K562 (cell line): ENCODE results near the gene DNAI7. TPM values are rescaled to one million over a fixed set of nuclear protein-coding genes. Genes with fewer than 3 reads are reported as not detected.

ENCODE experiments used
- ATAC-seq: fragments of 200-7000 bp; cut with Tn5 transposase; 3 replicates; pipeline ENCODE4 v1.9.1; 2020; ENCODE audit warnings: moderate library complexity
- Bru-seq: library from RNA; stranded (reverse); fragments of 400-500 nt; gene quantifications from one replicate; lab custom pipeline; 2021; lab: Mats Ljungman, UMichigan
- BruChase-seq, 2 experiments: library from RNA; stranded (reverse); fragments of 400-500 nt; gene quantifications; one replicate each; lab custom pipeline; 2021; lab: Mats Ljungman, UMichigan
- BruUV-seq: library from RNA; stranded (reverse); fragments of 400-500 nt; replicated peaks from 2 replicates; lab custom pipeline; 2021; lab: Mats Ljungman, UMichigan
- CTCF ChIA-PET: fragments of 300-600 bp; formaldehyde crosslinking; extraction: SDS; loops from one replicate; lab custom pipeline; 2021; ENCODE audit warnings: low intra/inter-chr PET ratio; lab: Yijun Ruan, JAX
- POLR2A ChIA-PET: fragments of 300-600, 350-650 bp; sonication (Branson Sonifier 250); formaldehyde crosslinking; extraction: SDS; loops from one replicate; lab custom pipeline; 2021; ENCODE audit warnings: antibody characterized with exemption, inconsistent platforms; lab: Yijun Ruan, JAX
- DNase-seq, 4 experiments: peaks; one replicate each; pipeline versions ENCODE4 v3.0.0 to v3.0.0-alpha.2; 2011 to 2018; ENCODE audit warnings: low spot score in 3 of 4, mixed read lengths in 3 of 4; ENCODE audit errors: extremely low read depth in 1 of 4
- FAIRE-seq: peaks from 2 replicates; lab custom pipeline; 2011; peaks lifted over from hg19 to GRCh38; lab: Jason Lieb, UNC
- H2AFZ ChIP-seq: 2 replicates; pipeline ENCODE4 v1.6.0; 2011; ENCODE audit warnings: low read depth, low read length, control low read depth, inconsistent platforms
- H3K27ac ChIP-seq: fragments of 200-600 bp; 3 replicates; pipeline ENCODE4 v1.8.0; 2011; ENCODE audit warnings: low read depth, mild to moderate bottlenecking, control low read depth, inconsistent platforms, low read length, moderate library complexity, mixed read lengths; ENCODE audit errors: extremely low read depth
- H3K27me3 ChIP-seq, 2 experiments: fragments of 300-600 bp in 1 of 2; 2 replicates in 1 of 2; 3 replicates in 1 of 2; pipeline versions ENCODE4 v1.6.0 to v1.8.0; 2011; ENCODE audit warnings: inconsistent platforms in 2 of 2, low read length in 2 of 2, mild to moderate bottlenecking in 1 of 2, mixed read lengths in 1 of 2, moderate library complexity in 1 of 2; ENCODE audit not compliant: control insufficient read depth in 2 of 2, insufficient read depth in 2 of 2
- H3K36me3 ChIP-seq: fragments of 300-600 bp; 3 replicates; pipeline ENCODE4 v1.8.0; 2011; ENCODE audit warnings: mild to moderate bottlenecking, low read length, inconsistent platforms; ENCODE audit not compliant: control insufficient read depth, insufficient read depth
- H3K4me1 ChIP-seq, 2 experiments: fragments of 200-600 bp in 1 of 2; replicated peaks in 1 of 2; 2 replicates in 1 of 2; 3 replicates in 1 of 2; pipeline versions ENCODE4 v1.5.1 to v1.8.0; 2011; ENCODE audit warnings: inconsistent platforms in 2 of 2, low read length in 2 of 2, mild to moderate bottlenecking in 1 of 2, mixed read lengths in 1 of 2, moderate library complexity in 1 of 2; ENCODE audit not compliant: control insufficient read depth in 2 of 2, insufficient read depth in 2 of 2
- H3K4me2 ChIP-seq: 2 replicates; pipeline ENCODE4 v1.6.1; 2011; ENCODE audit warnings: low read length, control low read depth, inconsistent platforms, mixed read lengths; ENCODE audit not compliant: insufficient read depth
- H3K4me3 ChIP-seq: fragments of 200-600 bp; sonication (generic), shearing (Covaris generic); 2 replicates; pipeline ENCODE4 v1.5.1; 2016; ENCODE audit warnings: control low read depth, inconsistent platforms
- H3K79me2 ChIP-seq: fragments of 200-600 bp; 3 replicates; pipeline ENCODE4 v1.8.0; 2011; ENCODE audit warnings: low read length, inconsistent platforms; ENCODE audit not compliant: control insufficient read depth, insufficient read depth
- H3K9ac ChIP-seq, 2 experiments: 2 replicates each; pipeline versions ENCODE4 v1.6.0 to v1.6.1; 2011; ENCODE audit warnings: low read depth in 2 of 2, low read length in 2 of 2, control low read depth in 1 of 2, inconsistent platforms in 1 of 2, mild to moderate bottlenecking in 1 of 2, mixed read lengths in 1 of 2; ENCODE audit not compliant: insufficient read depth in 1 of 2
- H3K9me1 ChIP-seq: one replicate; pipeline ENCODE4 v1.6.0; 2011; ENCODE audit warnings: inconsistent platforms, mild to moderate bottlenecking, low read length, moderate library complexity; ENCODE audit not compliant: control insufficient read depth, insufficient read depth
- H3K9me3 ChIP-seq: replicated peaks from 2 replicates; pipeline ENCODE4 v1.5.1; 2011; ENCODE audit warnings: low read depth, low read length, inconsistent platforms; ENCODE audit not compliant: control insufficient read depth, insufficient read depth
- H4K20me1 ChIP-seq: replicated peaks from 2 replicates; pipeline ENCODE4 v1.6.1; 2011; ENCODE audit warnings: low read length, inconsistent platforms, mixed read lengths; ENCODE audit not compliant: control insufficient read depth, insufficient read depth
- ARID1B ChIP-seq: fragments of 450-650 bp; IDR thresholded peaks from 2 replicates; pipeline ENCODE4 v1.6.1; 2016; ENCODE audit warnings: antibody characterized with exemption, mild to moderate bottlenecking, inconsistent platforms
- BRD4 ChIP-seq: fragments of 200-600 bp; sonication (generic); IDR thresholded peaks from 2 replicates; pipeline ENCODE4 v1.6.1; 2017; ENCODE audit warnings: inconsistent platforms
- FOXK1 ChIP-seq: sonication (generic); formaldehyde crosslinking; IDR thresholded peaks from 2 replicates; pipeline ENCODE4 v1.8.0; 2022; ENCODE audit warnings: missing genetic modification reagents, mild to moderate bottlenecking, borderline replicate concordance
- IFI16 ChIP-seq: fragments of 250-450 bp; sonication (Bioruptor Pico); IDR thresholded peaks from 2 replicates; pipeline ENCODE4 v2.1.2; 2022; ENCODE audit warnings: mild to moderate bottlenecking, inconsistent platforms
- KLF16 ChIP-seq: IDR thresholded peaks from 2 replicates; pipeline ENCODE4 v1.6.1; 2016; ENCODE audit warnings: antibody characterized with exemption
- SPI1 ChIP-seq: IDR thresholded peaks from 2 replicates; pipeline ENCODE4 v1.6.1; 2011; ENCODE audit warnings: low read depth, low read length, control low read depth, borderline replicate concordance
- TBL1XR1 ChIP-seq, 2 experiments: IDR thresholded peaks; 2 replicates each; pipeline ENCODE4 v1.6.1; 2012; ENCODE audit warnings: improper control_type of control experiment in 2 of 2, low read length in 2 of 2, mild to moderate bottlenecking in 1 of 2
- ZNF584 ChIP-seq: fragments of 200-800 bp; sonication (Bioruptor generic); IDR thresholded peaks from 2 replicates; pipeline ENCODE4 v1.6.1; 2016; ENCODE audit warnings: low read depth, mild to moderate bottlenecking, missing genetic modification characterization, missing compliant biosample characterization
- ZNF75A ChIP-seq: fragments of 450-650 bp; formaldehyde crosslinking; IDR thresholded peaks from 2 replicates; pipeline ENCODE4 v1.4.0; 2020; ENCODE audit warnings: mild to moderate bottlenecking
- WGBS: fragments of 100-300 bp; shearing (Covaris generic); methylation state at CpG from one replicate; pipeline ENCODE4 v1.1.6; 2016; ENCODE audit warnings: low coverage, mixed read lengths; ENCODE audit not compliant: insufficient coverage; ENCODE audit errors: missing lambda C conversion rate; 5-methylcytosine and 5-hydroxymethylcytosine counted together
- in situ Hi-C: fragments of 300-500 bp; cut with MboI; formaldehyde crosslinking; loops from 4 replicates; pipeline ENCODE4 v1.15.0; 2018; ENCODE audit warnings: inconsistent platforms, mixed read lengths
- intact Hi-C: fragments of 100-400 bp; cut with micrococcal nuclease; formaldehyde crosslinking; loops from 2 replicates; pipeline ENCODE4 v1.14.2; 2022
- long read RNA-seq, 3 experiments: library from polyadenylated mRNA in 2 of 3; library from RNA in 1 of 3; unstranded in 2 of 3; stranded (forward) in 1 of 3; transcript quantifications; one replicate each; pipeline ENCODE4 v2.0.0, GENCODE V29; 2019 to 2022
- polyA minus RNA-seq, 3 experiments: library from RNA; depleted of rRNA, polyadenylated mRNA; stranded (reverse); fragments of >200 nt; gene quantifications; 2 replicates each; pipeline ENCODE4 v1.2.3, GENCODE V29; 2011
- polyA plus RNA-seq, 8 experiments: library from polyadenylated mRNA; depleted of rRNA in 4 of 8; stranded (reverse) in 5 of 8; unstranded in 3 of 8; fragments of >200 nt; fragmentation: Nextera tagmentation in 2 of 8; fragmentation: Illumina TruSeq in 1 of 8; extraction: Ambion mirVana in 2 of 8; extraction: Trizol in 1 of 8; gene quantifications; 2 replicates each; pipeline versions ENCODE4 v1.2.1 to v1.2.3, GENCODE V29; 2011 to 2014; ENCODE audit warnings: inconsistent platforms in 1 of 8, missing spikeins in 1 of 8
- total RNA-seq, 7 experiments: library from RNA; depleted of rRNA in 6 of 7; stranded (reverse); fragments of >200 nt in 6 of 7; fragmentation: Illumina TruSeq in 2 of 7; extraction: Trizol in 2 of 7; gene quantifications; 2 replicates each; pipeline versions ENCODE4 v1.2.1 to v1.2.3, GENCODE V29; 2011 to 2021; ENCODE audit warnings: low replicate concordance in 1 of 7
- TF ChIP-seq, protein P1 (sequence below): sonication (generic); formaldehyde crosslinking; IDR thresholded peaks from 2 replicates; pipeline ENCODE4 v1.8.0; 2022; ENCODE audit warnings: mild to moderate bottlenecking, missing genetic modification reagents, borderline replicate concordance
- TF ChIP-seq, protein P2 (sequence below): fragments of 250-450 bp; sonication (Bioruptor Pico); IDR thresholded peaks from 2 replicates; pipeline ENCODE4 v1.6.1; 2021; ENCODE audit warnings: mild to moderate bottlenecking

The DNAI7 gene, protein sequence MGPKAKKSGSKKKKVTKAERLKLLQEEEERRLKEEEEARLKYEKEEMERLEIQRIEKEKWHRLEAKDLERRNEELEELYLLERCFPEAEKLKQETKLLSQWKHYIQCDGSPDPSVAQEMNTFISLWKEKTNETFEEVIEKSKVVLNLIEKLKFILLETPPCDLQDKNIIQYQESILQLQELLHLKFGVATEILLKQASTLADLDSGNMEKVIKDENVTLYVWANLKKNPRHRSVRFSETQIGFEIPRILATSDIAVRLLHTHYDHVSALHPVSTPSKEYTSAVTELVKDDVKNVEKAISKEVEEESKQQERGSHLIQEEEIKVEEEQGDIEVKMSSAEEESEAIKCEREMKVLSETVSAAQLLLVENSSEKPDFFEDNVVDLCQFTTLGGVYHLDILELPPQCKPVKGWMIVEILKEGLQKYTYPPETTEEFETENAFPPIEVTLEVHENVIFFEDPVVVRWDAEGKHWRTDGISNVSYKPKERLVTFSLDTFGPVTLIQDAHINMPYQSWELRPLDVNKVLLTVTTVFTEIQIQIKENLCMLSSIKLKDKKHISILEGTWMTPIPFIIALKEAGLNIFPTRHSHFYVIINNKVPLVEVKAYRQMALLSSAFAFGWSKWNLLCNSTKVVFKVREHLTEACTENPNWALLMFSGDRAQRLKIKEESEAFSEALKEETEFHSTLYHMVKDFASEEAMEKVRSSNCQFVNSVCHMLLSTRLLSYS
- 0.25 TPM in 1 of 2 replicates, not detected in the other for total RNA-seq (2011; cell fraction: chromatin; rRNA removed; ENCODE audit: low replicate concordance)
- not detected in 2 replicates for total RNA-seq (2011; cell fraction: nucleolus; rRNA removed)
- not detected in 2 replicates for total RNA-seq (2011; cell fraction: nucleoplasm; rRNA removed)
- not detected in 2 replicates for total RNA-seq (2014; rRNA removed)
- 0.15 and 0.73 TPM in 2 replicates for total RNA-seq (2014; rRNA removed; fragmentation: Illumina TruSeq; extraction: Trizol)
- 0.07 TPM in 1 of 2 replicates, not detected in the other for total RNA-seq (2015; rRNA removed; fragmentation: Illumina TruSeq; extraction: Trizol)
- total RNA-seq (2021): 0.29 TPM in 1 of 2 replicates, not detected in the other
- polyA plus RNA-seq (2011; rRNA removed): 0.16 and 0.32 TPM in 2 replicates
- 0.04 TPM in 1 of 2 replicates, not detected in the other for polyA plus RNA-seq (2011; cell fraction: cytosol; rRNA removed)
- polyA plus RNA-seq (2011; cell fraction: nucleus; rRNA removed): 0.10 TPM in 1 of 2 replicates, not detected in the other
- 0.15 and 0.20 TPM in 2 replicates for polyA plus RNA-seq (2012)
- polyA plus RNA-seq (2014; fragmentation: Illumina TruSeq; extraction: Trizol): 0.18 and 0.19 TPM in 2 replicates
- polyA plus RNA-seq (2014; fragmentation: Nextera tagmentation; extraction: Ambion mirVana): under 1 TPM; 0.06 to 0.15 TPM
- 0.76 TPM in 1 of 2 replicates, not detected in the other for polyA plus RNA-seq (2014; rRNA removed)
- polyA minus RNA-seq (2011; rRNA and poly(A)+ RNA removed): 0.25 and 0.45 TPM in 2 replicates
- not detected in 2 replicates for polyA minus RNA-seq (2011; cell fraction: cytosol; rRNA and poly(A)+ RNA removed)
- not detected in 2 replicates for polyA minus RNA-seq (2011; cell fraction: nucleus; rRNA and poly(A)+ RNA removed)
- Bru-seq, nascent RNA: percentile 24 among the genes with signal in this experiment
- percentile 51 among the genes with signal in this experiment for BruChase-seq, experiment 1, labeled RNA remaining after a 2-hour chase
- BruChase-seq, experiment 2, labeled RNA remaining after a 6-hour chase: percentile 43 among the genes with signal in this experiment
- long read RNA-seq, experiment 1: 0 reads
- long read RNA-seq, experiment 2: 0 reads
- long read RNA-seq, experiment 3: 0 reads

DNA sequence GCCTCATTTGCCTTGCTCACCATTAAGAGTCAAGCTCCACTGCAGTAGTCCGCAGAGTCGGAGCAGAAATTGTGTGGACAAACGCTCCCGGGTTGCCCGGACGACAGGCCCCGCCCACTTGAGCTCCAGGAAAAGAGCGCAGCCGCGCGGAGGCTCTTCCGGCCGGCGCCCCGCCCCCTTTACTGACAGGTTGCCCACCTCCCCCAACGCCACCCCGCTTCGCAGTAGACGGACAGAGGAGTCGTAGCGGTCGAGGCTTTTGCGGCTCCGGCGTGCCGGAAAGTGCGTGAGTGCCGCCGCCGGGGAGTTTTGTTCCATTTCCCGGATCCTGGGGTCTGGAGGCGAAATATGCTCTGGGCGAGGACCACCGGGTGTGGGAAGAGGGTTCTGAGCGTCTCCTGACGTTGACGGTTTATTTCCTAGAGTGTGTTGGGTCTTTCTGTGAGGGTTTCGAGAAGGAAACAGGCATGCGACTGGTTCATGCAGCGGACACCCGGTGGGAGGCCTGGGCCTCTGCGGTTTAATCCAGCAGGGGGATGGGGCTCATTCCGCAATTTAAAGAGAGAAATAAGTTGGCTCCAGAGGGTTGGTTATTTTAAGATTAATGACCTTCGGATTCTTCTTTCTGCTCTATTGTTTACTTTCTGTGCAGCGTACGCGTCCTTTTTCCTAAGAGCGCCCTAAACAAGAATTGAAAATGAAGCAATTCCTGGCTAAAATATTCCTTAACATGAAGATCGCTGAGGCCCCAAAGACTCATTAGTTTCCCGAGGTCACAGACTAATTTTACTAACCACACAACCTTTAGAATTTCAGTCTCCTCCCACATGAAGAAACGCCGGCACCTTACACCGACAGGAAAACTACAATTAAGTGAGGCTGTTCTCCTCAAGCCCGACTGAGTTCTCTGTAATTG, at the start of gene DNAI7, which contains the start of gene ETFRF1:
Gene DNAI7 (minus strand): TSS at position 105 of the 916 bp plus-strand sequence. CDS start 82 bp downstream, at position 23.
Gene ETFRF1 (plus strand): TSS at position 182 of the 916 bp plus-strand sequence. CDS start 8,720 bp downstream, outside the sequence.
- ATAC-seq (peak; percentile 98), FAIRE-seq (peak; percentile 94), DNase-seq (peak; percentile 93 to 98 (median 94))
- ChIA-PET POLR2A (interaction anchor here (0.5 to 1.6 kb wide), 10 partner anchors 9 to 251 kb away, joined by 3 to 5 read pairs (median 3); no protein-coding TSS in a partner anchor), CTCF (no interaction called here)
- under 1% methylated on average over 46 of the region's 54 CpGs for WGBS
- TSS peak; percentile 87 for BruUV-seq
- in situ Hi-C loops: no loop called here
- peaks cover 4% of the 10 kb centered on the region; the same call in 1 of the 3 replicates for H3K36me3 ChIP-seq
- peak within 1 kb of the TSS; percentile 91 for H3K4me2 ChIP-seq
- no peaks in the 10 kb centered on the region for H4K20me1 ChIP-seq
- H3K4me3 ChIP-seq: peak within 1 kb of the TSS; percentile 72
- H2AFZ ChIP-seq: peak within 1 kb of the TSS; percentile 98
- no peaks in the 10 kb centered on the region for H3K27me3 ChIP-seq
- peaks cover 16% of the 10 kb centered on the region for H3K79me2 ChIP-seq
- H3K4me1 ChIP-seq: peaks cover 0 to 3% of the 10 kb centered on the region in 2 experiments; a peak in 1 of 5 replicates
- no peaks in the 10 kb centered on the region for H3K9me1 ChIP-seq
- H3K9me3 ChIP-seq: no peaks in the 10 kb centered on the region
- intact Hi-C loops: no loop called here
- H3K9ac ChIP-seq: peak within 1 kb of the TSS; percentile 92 to 93
- H3K27ac ChIP-seq: peak within 1 kb of the TSS; percentile 97
- TF ChIP-seq BRD4 (no peak), ZNF75A (no peak), KLF16 (no peak), ARID1B (0 out of 2 replicates have a peak, but pooled peaks have one; percentile 28), FOXK1 (CRISPR knock-in tag) (no peak), IFI16 (CRISPR knock-in tag) (no peak), SPI1 (no peak), TBL1XR1 (IDR thresholded peaks at IDR 0.05; ENCODE audit: low read length in 2 of 2) (no peak), ZNF584 (CRISPR knock-in tag) (no peak)
- TF ChIP-seq, protein P1, sequence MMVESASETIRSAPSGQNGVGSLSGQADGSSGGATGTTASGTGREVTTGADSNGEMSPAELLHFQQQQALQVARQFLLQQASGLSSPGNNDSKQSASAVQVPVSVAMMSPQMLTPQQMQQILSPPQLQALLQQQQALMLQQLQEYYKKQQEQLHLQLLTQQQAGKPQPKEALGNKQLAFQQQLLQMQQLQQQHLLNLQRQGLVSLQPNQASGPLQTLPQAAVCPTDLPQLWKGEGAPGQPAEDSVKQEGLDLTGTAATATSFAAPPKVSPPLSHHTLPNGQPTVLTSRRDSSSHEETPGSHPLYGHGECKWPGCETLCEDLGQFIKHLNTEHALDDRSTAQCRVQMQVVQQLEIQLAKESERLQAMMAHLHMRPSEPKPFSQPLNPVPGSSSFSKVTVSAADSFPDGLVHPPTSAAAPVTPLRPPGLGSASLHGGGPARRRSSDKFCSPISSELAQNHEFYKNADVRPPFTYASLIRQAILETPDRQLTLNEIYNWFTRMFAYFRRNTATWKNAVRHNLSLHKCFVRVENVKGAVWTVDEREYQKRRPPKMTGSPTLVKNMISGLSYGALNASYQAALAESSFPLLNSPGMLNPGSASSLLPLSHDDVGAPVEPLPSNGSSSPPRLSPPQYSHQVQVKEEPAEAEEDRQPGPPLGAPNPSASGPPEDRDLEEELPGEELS (CRISPR knock-in tag): no peak
- TF ChIP-seq, protein P2, sequence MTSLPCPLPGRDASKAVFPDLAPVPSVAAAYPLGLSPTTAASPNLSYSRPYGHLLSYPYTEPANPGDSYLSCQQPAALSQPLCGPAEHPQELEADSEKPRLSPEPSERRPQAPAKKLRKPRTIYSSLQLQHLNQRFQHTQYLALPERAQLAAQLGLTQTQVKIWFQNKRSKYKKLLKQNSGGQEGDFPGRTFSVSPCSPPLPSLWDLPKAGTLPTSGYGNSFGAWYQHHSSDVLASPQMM (CRISPR knock-in tag): no peak
